Measurements from ENCODE around the gene EPN2. TPM values are rescaled to one million over a fixed set of nuclear protein-coding genes. Genes with fewer than 3 reads are reported as not detected.

The EPN2 gene
- total and polyA plus RNA-seq, 4 donors = 5.6 to 23.8 (median 12.2) TPM

GRCh38 chr17:19380481-19381301 lies 143.5 kb downstream of the EPN2 start:
- Histone ChIP-seq H3K9ac (ENCODE audit: low read depth in 1 of 2, low read length in 2 of 2) (no peak overlapping the region), H3K4me3 (ENCODE audit: low read depth in 1 of 3, low read length in 3 of 3) (no peak overlapping the region), H3K9me3 (ENCODE audit: control insufficient read depth in 4 of 4, low read length in 3 of 4) (no peaks in the 10 kb centered on the region), H3K27me3 (ENCODE audit: control insufficient read depth in 4 of 4, insufficient read depth in 4 of 4, low read length in 3 of 4) (no peaks in the 10 kb centered on the region), H3K27ac (ENCODE audit: low read depth in 1 of 2, low read length in 2 of 2) (no peak overlapping the region), H3K4me1 (ENCODE audit: control insufficient read depth in 4 of 4, insufficient read depth in 4 of 4, low read length in 3 of 4) (peaks cover 6 to 23% (median 14%) of the 10 kb centered on the region in 4 donors), H3K36me3 (ENCODE audit: control insufficient read depth in 4 of 4, insufficient read depth in 3 of 4, low read depth in 1 of 4, low read length in 3 of 4) (peaks cover 6 to 22% (median 10%) of the 10 kb centered on the region in 4 donors)
- DNase-seq (ENCODE audit: low spot score) = no peak
- WGBS = 94% methylated on average over 29 of the region's 29 CpGs
- TF ChIP-seq FOXA1 (IDR thresholded peaks at IDR 0.05) (no peak), ATF3 (IDR thresholded peaks at IDR 0.05) (no peak), EGR1 (IDR thresholded peaks at IDR 0.05; ENCODE audit: low read depth in 2 of 2) (no peak), FOXA2 (IDR thresholded peaks at IDR 0.05) (no peak), YY1 (IDR thresholded peaks at IDR 0.05) (no peak), TAF1 (conservative IDR thresholded peaks at IDR 0.05) (no peak), RXRA (IDR thresholded peaks at IDR 0.05) (no peak)

- TF ChIP-seq HNF4A (conservative IDR thresholded peaks at IDR 0.05) (no peak), FOXA1 (IDR thresholded peaks at IDR 0.05) (no peak), JUND (IDR thresholded peaks at IDR 0.05) (no peak), ATF3 (IDR thresholded peaks at IDR 0.05) (no peak), RAD21 (IDR thresholded peaks at IDR 0.05) (no peak), RXRA (IDR thresholded peaks at IDR 0.05) (no peak), TAF1 (conservative IDR thresholded peaks at IDR 0.05) (no peak), EGR1 (IDR thresholded peaks at IDR 0.05; ENCODE audit: low read depth in 2 of 2) (no peak), CTCF (IDR thresholded peaks at IDR 0.05; ENCODE audit: low read depth, low read length, missing input control) (no peak), HNF4G (IDR thresholded peaks at IDR 0.05) (no peak), YY1 (IDR thresholded peaks at IDR 0.05) (no peak), MAX (IDR thresholded peaks at IDR 0.05) (no peak), FOXA2 (IDR thresholded peaks at IDR 0.05) (no peak), REST (IDR thresholded peaks at IDR 0.05) (no peak)
- Histone ChIP-seq H3K4me1 (ENCODE audit: control insufficient read depth in 4 of 4, insufficient read depth in 4 of 4, low read length in 3 of 4) (peaks cover 6 to 23% (median 14%) of the 10 kb centered on the region in 4 donors), H3K27me3 (ENCODE audit: control insufficient read depth in 4 of 4, insufficient read depth in 4 of 4, low read length in 3 of 4) (no peaks in the 10 kb centered on the region), H3K27ac (ENCODE audit: low read depth in 1 of 2, low read length in 2 of 2) (no peak overlapping the region), H3K9me3 (ENCODE audit: control insufficient read depth in 4 of 4, low read length in 3 of 4) (no peaks in the 10 kb centered on the region), H3K9ac (ENCODE audit: low read depth in 1 of 2, low read length in 2 of 2) (no peak overlapping the region), H3K36me3 (ENCODE audit: control insufficient read depth in 4 of 4, insufficient read depth in 3 of 4, low read depth in 1 of 4, low read length in 3 of 4) (peaks cover 6 to 22% (median 10%) of the 10 kb centered on the region in 4 donors), H3K4me3 (ENCODE audit: low read depth in 1 of 3, low read length in 3 of 3) (no peak overlapping the region)
- WGBS = 97% methylated on average over 7 of the region's 7 CpGs
- DNase-seq (ENCODE audit: low spot score) = no peak
These were observed 144.2 kb downstream of the EPN2 start for GRCh38 chr17:19381361-19381740.

Data from liver (tissue), 9 donors.